Thyroid gland (tissue), 4 donors: ENCODE data around the gene ZNF577.

ENCODE experiments used
- CTCF ChIP-seq, 6 experiments: fragments of 200-600 bp in 3 of 6; fragments of 450-650 bp in 3 of 6; sonication (generic) in 3 of 6; IDR thresholded peaks; one replicate each; pipeline ENCODE4 v1.5.1; 2016 to 2019; ENCODE audit warnings: antibody characterized with exemption in 6 of 6, mild to moderate bottlenecking in 2 of 6, inconsistent platforms in 1 of 6, moderate library complexity in 1 of 6
- POLR2A ChIP-seq, 2 donors: fragments of 450-650 bp; IDR thresholded peaks; one replicate each; pipeline ENCODE4 v1.6.1; 2017; ENCODE audit warnings: antibody characterized with exemption in 2 of 2, mild to moderate bottlenecking in 2 of 2, moderate library complexity in 1 of 2

- no peak for TF ChIP-seq CTCF (IDR thresholded peaks at IDR 0.05)
- no peak for TF ChIP-seq POLR2A (IDR thresholded peaks at IDR 0.05)
Measured at GRCh38 chr19:51837145-51837544, 50.6 kb downstream of the ZNF577 start.
